GM18861 (cell line): ENCODE results near the gene ZIK1.

ENCODE experiments used
- ATAC-seq: cut with Tn5 transposase; IDR thresholded peaks from one replicate; pipeline ENCODE4 v1.9.1; 2021; ENCODE audit not compliant: unreplicated experiment

The ZIK1 gene

DNA sequence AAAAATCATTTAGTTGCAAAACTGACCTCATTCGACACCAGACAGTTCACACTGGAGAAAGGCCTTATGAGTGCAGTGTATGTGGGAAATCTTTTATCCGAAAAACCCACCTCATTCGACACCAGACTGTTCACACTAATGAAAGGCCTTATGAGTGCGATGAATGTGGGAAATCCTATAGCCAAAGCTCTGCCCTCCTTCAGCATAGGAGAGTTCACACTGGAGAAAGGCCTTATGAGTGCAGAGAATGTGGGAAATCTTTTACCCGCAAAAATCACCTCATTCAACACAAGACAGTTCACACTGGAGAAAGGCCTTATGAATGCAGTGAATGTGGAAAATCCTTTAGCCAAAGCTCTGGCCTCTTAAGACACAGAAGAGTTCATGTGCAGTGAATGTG, 23.0 kb downstream of the ZIK1 start:
- ATAC-seq = no peak

- ATAC-seq = no peak
These were observed 27.2 kb downstream of the ZIK1 start for GRCh38 chr19:57611113-57611512.

DNA sequence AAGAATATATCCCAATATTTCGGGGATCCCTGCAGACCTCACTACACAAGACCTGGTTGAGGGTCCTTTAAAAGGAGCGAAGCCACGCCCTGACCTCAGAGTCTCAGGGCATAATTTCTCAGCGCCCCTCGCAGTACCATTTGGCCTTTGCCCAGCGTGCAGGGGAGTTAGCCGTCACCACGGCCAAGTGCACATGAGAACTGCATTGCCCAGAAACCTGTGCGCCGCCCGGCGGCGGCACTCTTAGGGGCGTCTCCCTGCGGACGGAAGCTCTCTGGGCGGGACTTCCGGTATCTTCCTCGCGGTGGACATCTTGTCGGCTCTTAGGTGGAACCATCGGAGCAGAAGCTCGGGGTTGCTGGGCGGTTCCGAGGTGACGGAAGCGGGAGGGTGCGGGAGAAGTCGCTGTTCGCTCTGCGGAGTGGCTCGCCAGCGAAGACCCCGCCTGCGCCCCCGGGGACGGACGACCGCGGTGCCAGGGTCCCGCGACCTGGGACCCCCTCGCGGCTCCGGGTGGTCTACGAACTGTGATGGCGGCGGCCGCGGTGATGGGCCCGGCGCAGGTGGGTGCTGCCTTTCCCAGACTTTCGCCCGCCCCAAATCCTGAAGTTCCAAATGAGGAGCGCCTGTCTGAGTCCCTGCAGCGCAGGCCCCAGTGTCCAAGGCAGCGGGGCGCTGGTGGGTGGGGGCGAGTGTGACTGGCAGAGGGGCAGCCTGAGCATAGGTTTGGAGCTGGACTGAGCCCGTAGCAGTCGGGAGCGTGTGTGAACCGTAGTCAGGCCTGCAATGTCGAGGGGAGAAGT, 30.2 kb downstream of the ZIK1 start, which contains the start of gene ZNF134:
ZNF134 (plus strand) TSS at position 302 of the 803 bp plus-strand sequence. CDS start 5,227 bp downstream, outside the sequence.
- ATAC-seq = peak; percentile 87

GRCh38 chr19:57615346-57615745, 31.4 kb downstream of the ZIK1 start:
- ATAC-seq = no peak

GRCh38 chr19:57620673-57621348, 36.9 kb downstream of the ZIK1 start:
- ATAC-seq = no peak

- no peak for ATAC-seq
These were observed 39.1 kb downstream of the ZIK1 start for GRCh38 chr19:57623091-57623490.

DNA sequence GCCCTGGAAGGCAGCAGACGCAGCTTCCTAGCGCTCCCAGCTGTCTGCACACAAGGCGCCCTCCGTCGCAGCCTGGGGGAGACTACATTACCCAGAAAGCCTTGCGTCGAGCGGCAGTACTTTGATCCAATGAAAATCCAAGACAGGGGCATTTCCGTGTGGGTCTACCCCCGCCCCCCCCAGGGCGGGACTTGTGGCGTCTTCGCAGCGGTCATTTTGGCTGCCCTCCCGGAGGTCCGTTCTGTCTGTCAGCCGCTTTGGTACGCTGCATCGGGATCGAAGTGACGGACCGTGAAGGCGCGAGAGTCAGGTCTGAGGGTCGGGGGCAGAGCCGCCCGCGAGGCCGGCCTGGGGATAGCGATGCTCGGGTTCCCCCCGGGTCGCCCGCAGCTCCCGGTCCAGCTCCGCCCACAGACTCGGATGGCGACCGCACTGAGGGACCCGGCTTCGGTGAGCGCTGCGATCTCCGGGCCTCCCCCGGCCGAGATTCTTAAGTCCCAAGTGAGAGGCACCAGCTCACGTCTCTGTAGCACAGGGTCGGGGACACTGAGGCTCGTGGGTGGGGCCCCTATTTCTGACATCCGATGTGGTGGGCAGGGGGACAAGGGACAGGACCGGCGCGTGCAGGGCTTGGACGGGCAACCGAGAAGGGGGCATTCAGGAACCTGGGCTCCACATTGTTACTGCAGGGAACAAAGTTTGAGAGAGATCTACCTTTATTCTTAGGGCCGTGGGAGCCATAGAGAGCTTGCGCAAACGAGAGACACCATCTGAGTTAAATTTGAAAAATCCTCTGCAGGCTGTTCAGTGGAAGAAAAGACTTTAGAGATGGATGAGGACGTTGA, 49.3 kb downstream of the ZIK1 start, which contains the start of gene ZNF211:
ZNF211 (plus strand) TSS at position 182 of the 845 bp plus-strand sequence; CDS start at position 361, 179 bp downstream.
- ATAC-seq = peak; percentile 83

GRCh38 chr19:57633832-57634131, 49.8 kb downstream of the ZIK1 start:
- ATAC-seq = no peak

GRCh38 chr19:57637379-57637778, 53.4 kb downstream of the ZIK1 start:
- ATAC-seq = no peak

- no peak for ATAC-seq
These were observed 57.8 kb downstream of the ZIK1 start for GRCh38 chr19:57641715-57642234.

- ATAC-seq = no peak
These were observed 58.6 kb downstream of the ZIK1 start for GRCh38 chr19:57642396-57643046.
